HepG2 (cell line): Measurements from ENCODE around the gene ATXN2. TPM values are rescaled to one million over a fixed set of nuclear protein-coding genes. Genes with fewer than 3 reads are reported as not detected.
A peak's percentile ranks its signal among the peaks of the same experiment; 100 is the strongest.

Experiments
- BRCA1 ChIP-seq: sonication (generic); formaldehyde crosslinking; IDR thresholded peaks from 2 replicates; pipeline ENCODE4 v1.4.0; 2020; ENCODE audit warnings: missing genetic modification reagents
- FLYWCH1 ChIP-seq: sonication (generic); formaldehyde crosslinking; IDR thresholded peaks from 2 replicates; pipeline ENCODE4 v1.8.1; 2023; ENCODE audit warnings: mild to moderate bottlenecking, missing genetic modification reagents
- KLF15 ChIP-seq: sonication (generic); formaldehyde crosslinking; IDR thresholded peaks from 2 replicates; pipeline ENCODE4 v1.8.1; 2023; ENCODE audit warnings: borderline replicate concordance, mild to moderate bottlenecking, inconsistent platforms, missing genetic modification reagents, mixed read lengths
- REXO4 ChIP-seq: sonication (generic); formaldehyde crosslinking; IDR thresholded peaks from 2 replicates; pipeline ENCODE4 v1.8.0; 2022; ENCODE audit warnings: missing genetic modification reagents, mild to moderate bottlenecking, borderline replicate concordance
- TARDBP ChIP-seq: sonication (generic); formaldehyde crosslinking; IDR thresholded peaks from 2 replicates; pipeline ENCODE4 v1.8.0; 2022; ENCODE audit warnings: mild to moderate bottlenecking, missing genetic modification reagents
- TEAD2 ChIP-seq: sonication (generic); formaldehyde crosslinking; IDR thresholded peaks from 2 replicates; pipeline ENCODE4 v1.9.0; 2021; ENCODE audit warnings: missing genetic modification reagents
- ZBTB49 ChIP-seq: sonication (generic); formaldehyde crosslinking; IDR thresholded peaks from 2 replicates; pipeline ENCODE4 v1.4.0; 2020; ENCODE audit warnings: missing genetic modification reagents, borderline replicate concordance
- ZHX2 ChIP-seq, 2 experiments: sonication (generic) in 1 of 2; formaldehyde crosslinking in 1 of 2; IDR thresholded peaks; 2 replicates each; pipeline versions ENCODE4 v1.6.1 to v1.9.0; 2014 to 2022; ENCODE audit warnings: antibody characterized with exemption in 1 of 2, borderline replicate concordance in 1 of 2, inconsistent platforms in 1 of 2, low read depth in 1 of 2, missing genetic modification reagents in 1 of 2
- ZNF180 ChIP-seq: sonication (generic); formaldehyde crosslinking; IDR thresholded peaks from 2 replicates; pipeline ENCODE4 v1.4.0; 2020; ENCODE audit warnings: low read depth, missing genetic modification reagents, borderline replicate concordance
- ZNF251 ChIP-seq: sonication (generic); formaldehyde crosslinking; IDR thresholded peaks from 2 replicates; pipeline ENCODE4 v1.9.0; 2021; ENCODE audit warnings: mild to moderate bottlenecking, missing genetic modification reagents
- ZNF274 ChIP-seq: sonication (generic); formaldehyde crosslinking; IDR thresholded peaks from 2 replicates; pipeline ENCODE4 v1.5.1; 2020; ENCODE audit warnings: mild to moderate bottlenecking, missing genetic modification reagents
- ZNF276 ChIP-seq: sonication (generic); formaldehyde crosslinking; IDR thresholded peaks from 2 replicates; pipeline ENCODE4 v1.4.0; 2020; ENCODE audit warnings: mild to moderate bottlenecking, low read depth, missing genetic modification reagents
- ZNF441 ChIP-seq: sonication (generic); formaldehyde crosslinking; IDR thresholded peaks from 2 replicates; pipeline ENCODE4 v1.7.0; 2021; ENCODE audit warnings: missing genetic modification reagents, borderline replicate concordance
- ZNF557 ChIP-seq: sonication (generic); formaldehyde crosslinking; IDR thresholded peaks from 2 replicates; pipeline ENCODE4 v1.4.0; 2020; ENCODE audit warnings: missing genetic modification reagents
- ZNF558 ChIP-seq: sonication (generic); formaldehyde crosslinking; IDR thresholded peaks from 2 replicates; pipeline ENCODE4 v1.9.0; 2022; ENCODE audit warnings: mild to moderate bottlenecking, missing genetic modification reagents, borderline replicate concordance
- ZNF576 ChIP-seq: sonication (generic); formaldehyde crosslinking; IDR thresholded peaks from 2 replicates; pipeline ENCODE4 v1.4.0; 2020; ENCODE audit warnings: mild to moderate bottlenecking, missing genetic modification reagents
- polyA plus RNA-seq, 8 experiments: library from polyadenylated mRNA; depleted of rRNA in 3 of 8; stranded (reverse) in 7 of 8; unstranded in 1 of 8; fragments of >200 nt; fragmentation: Illumina TruSeq in 4 of 8; extraction: Trizol in 4 of 8; gene quantifications; 2 replicates each; pipeline versions ENCODE4 v1.2.1 to v1.2.3, GENCODE V29; 2011 to 2016; ENCODE audit warnings: low read depth in 4 of 8, missing spikeins in 1 of 8, mixed read lengths in 1 of 8; ENCODE audit not compliant: insufficient read depth in 1 of 8
- total RNA-seq, 5 experiments: library from RNA; depleted of rRNA; stranded (reverse); fragments of >200 nt; fragmentation: Illumina TruSeq; extraction: Trizol; gene quantifications; 2 replicates each; pipeline ENCODE4 v1.2.3, GENCODE V29; 2016; ENCODE audit warnings: low read depth in 1 of 5

The ATXN2 gene
- total and polyA plus RNA-seq, 2 of the 13 experiments (the other 11 are each of a cell fraction or from before 2014, with no cell fraction given) = 18.1 to 27.1 TPM

GRCh38 chr12:111599453-111600204 lies 514 bp upstream of the ATXN2 start (continued):
- no peak; the same call in 1 of the 2 replicates for TF ChIP-seq ZHX2 (IDR thresholded peaks at IDR 0.05; ENCODE audit: low read depth)
- no peak for TF ChIP-seq ZHX2 (CRISPR knock-in tag; IDR thresholded peaks at IDR 0.05; ENCODE audit: borderline replicate concordance)
- TF ChIP-seq ZNF557 (CRISPR knock-in tag) = no peak; the same call in 1 of the 2 replicates
- TF ChIP-seq TEAD2 (CRISPR knock-in tag) = no peak
- TF ChIP-seq ZNF441 (CRISPR knock-in tag) = peak; percentile 79
- peak; percentile 66 for TF ChIP-seq ZNF274 (CRISPR knock-in tag)
- no peak for TF ChIP-seq KLF15 (CRISPR knock-in tag)
- peak; percentile 8; the same call in 1 of the 2 replicates for TF ChIP-seq TARDBP (CRISPR knock-in tag)
- TF ChIP-seq FLYWCH1 (CRISPR knock-in tag) = no peak
- no peak for TF ChIP-seq ZBTB49 (CRISPR knock-in tag)
- no peak for TF ChIP-seq ZNF180
- TF ChIP-seq ZNF558 (CRISPR knock-in tag) = no peak
- no peak; the same call in 1 of the 2 replicates for TF ChIP-seq BRCA1
- TF ChIP-seq ZNF251 (CRISPR knock-in tag) = no peak
- TF ChIP-seq ZNF576 = no peak
- TF ChIP-seq REXO4 (CRISPR knock-in tag) = no peak
- no peak for TF ChIP-seq ZNF276 (CRISPR knock-in tag)
